GM12878 (cell line): ENCODE measurements around the gene GGTA1.

Experiments
- SUZ12 ChIP-seq: fragments of 200-600 bp; sonication (generic); IDR thresholded peaks from one replicate; pipeline ENCODE4 v1.6.1; 2018; ENCODE audit warnings: antibody characterized with exemption, mild to moderate bottlenecking; ENCODE audit not compliant: unreplicated experiment
- TAF1 ChIP-seq: IDR thresholded peaks from 2 replicates; pipeline ENCODE4 v1.6.1; 2011; ENCODE audit warnings: mild to moderate bottlenecking, low read depth, low read length, borderline replicate concordance
- TF ChIP-seq, protein P1 (sequence below): IDR thresholded peaks from 2 replicates; pipeline ENCODE4 v1.6.1; 2012; ENCODE audit warnings: mild to moderate bottlenecking, low read depth, low read length

GRCh38 chr9:121466142-121466541, 33.5 kb downstream of the GGTA1 start:
- TF ChIP-seq, protein P1, sequence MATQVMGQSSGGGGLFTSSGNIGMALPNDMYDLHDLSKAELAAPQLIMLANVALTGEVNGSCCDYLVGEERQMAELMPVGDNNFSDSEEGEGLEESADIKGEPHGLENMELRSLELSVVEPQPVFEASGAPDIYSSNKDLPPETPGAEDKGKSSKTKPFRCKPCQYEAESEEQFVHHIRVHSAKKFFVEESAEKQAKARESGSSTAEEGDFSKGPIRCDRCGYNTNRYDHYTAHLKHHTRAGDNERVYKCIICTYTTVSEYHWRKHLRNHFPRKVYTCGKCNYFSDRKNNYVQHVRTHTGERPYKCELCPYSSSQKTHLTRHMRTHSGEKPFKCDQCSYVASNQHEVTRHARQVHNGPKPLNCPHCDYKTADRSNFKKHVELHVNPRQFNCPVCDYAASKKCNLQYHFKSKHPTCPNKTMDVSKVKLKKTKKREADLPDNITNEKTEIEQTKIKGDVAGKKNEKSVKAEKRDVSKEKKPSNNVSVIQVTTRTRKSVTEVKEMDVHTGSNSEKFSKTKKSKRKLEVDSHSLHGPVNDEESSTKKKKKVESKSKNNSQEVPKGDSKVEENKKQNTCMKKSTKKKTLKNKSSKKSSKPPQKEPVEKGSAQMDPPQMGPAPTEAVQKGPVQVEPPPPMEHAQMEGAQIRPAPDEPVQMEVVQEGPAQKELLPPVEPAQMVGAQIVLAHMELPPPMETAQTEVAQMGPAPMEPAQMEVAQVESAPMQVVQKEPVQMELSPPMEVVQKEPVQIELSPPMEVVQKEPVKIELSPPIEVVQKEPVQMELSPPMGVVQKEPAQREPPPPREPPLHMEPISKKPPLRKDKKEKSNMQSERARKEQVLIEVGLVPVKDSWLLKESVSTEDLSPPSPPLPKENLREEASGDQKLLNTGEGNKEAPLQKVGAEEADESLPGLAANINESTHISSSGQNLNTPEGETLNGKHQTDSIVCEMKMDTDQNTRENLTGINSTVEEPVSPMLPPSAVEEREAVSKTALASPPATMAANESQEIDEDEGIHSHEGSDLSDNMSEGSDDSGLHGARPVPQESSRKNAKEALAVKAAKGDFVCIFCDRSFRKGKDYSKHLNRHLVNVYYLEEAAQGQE = no peak
- TF ChIP-seq SUZ12 = no peak
- TF ChIP-seq TAF1 = no peak
